Coronary artery (tissue), 2 donors: ENCODE results near the gene SEC61A2.

ENCODE experiments used
- DNase-seq: peaks from one replicate; pipeline ENCODE4 v3.0.0-alpha.2; 2017; ENCODE audit warnings: low spot score
- H3K27ac ChIP-seq, 2 donors: fragments of 200-600 bp; sonication (generic); one replicate each; pipeline ENCODE4 v1.5.1; 2016 to 2019
- H3K4me3 ChIP-seq: fragments of 200-600 bp; sonication (generic); 2 replicates; pipeline ENCODE4 v1.5.1; 2016; ENCODE audit warnings: mild to moderate bottlenecking, moderate library complexity
- TF ChIP-seq, protein P1 (sequence below): fragments of 200-600 bp; sonication (generic); IDR thresholded peaks from one replicate; pipeline ENCODE4 v1.5.1; 2019; ENCODE audit warnings: antibody characterized with exemption

The SEC61A2 gene

GRCh38 chr10:12205082-12205481 lies 75.6 kb downstream of the SEC61A2 start:
- no peak overlapping the region for H3K27ac ChIP-seq
- no peak overlapping the region for H3K4me3 ChIP-seq
- no peak for DNase-seq
- TF ChIP-seq, protein P1, sequence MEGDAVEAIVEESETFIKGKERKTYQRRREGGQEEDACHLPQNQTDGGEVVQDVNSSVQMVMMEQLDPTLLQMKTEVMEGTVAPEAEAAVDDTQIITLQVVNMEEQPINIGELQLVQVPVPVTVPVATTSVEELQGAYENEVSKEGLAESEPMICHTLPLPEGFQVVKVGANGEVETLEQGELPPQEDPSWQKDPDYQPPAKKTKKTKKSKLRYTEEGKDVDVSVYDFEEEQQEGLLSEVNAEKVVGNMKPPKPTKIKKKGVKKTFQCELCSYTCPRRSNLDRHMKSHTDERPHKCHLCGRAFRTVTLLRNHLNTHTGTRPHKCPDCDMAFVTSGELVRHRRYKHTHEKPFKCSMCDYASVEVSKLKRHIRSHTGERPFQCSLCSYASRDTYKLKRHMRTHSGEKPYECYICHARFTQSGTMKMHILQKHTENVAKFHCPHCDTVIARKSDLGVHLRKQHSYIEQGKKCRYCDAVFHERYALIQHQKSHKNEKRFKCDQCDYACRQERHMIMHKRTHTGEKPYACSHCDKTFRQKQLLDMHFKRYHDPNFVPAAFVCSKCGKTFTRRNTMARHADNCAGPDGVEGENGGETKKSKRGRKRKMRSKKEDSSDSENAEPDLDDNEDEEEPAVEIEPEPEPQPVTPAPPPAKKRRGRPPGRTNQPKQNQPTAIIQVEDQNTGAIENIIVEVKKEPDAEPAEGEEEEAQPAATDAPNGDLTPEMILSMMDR: no peak

DNA sequence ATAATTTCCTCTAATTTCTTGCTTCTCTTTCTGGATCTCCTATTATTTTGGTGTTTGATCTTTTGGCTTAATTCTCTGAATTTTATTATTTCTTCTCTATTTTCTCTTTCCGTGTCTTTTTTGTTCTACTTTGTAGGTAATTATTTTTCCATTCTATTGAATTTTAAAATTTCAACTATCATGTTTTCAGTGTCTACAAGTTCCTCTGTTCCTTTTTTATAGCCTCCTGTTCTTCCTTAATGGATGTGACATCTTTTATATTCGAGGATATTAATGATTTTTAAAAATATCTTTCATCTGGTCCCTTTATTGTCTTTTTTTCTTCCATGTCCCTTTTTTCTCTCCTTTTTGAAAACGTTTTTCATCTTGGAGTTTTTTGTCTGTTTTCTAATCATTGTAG lies 77.6 kb downstream of the SEC61A2 start:
- no peak overlapping the region for H3K27ac ChIP-seq
- H3K4me3 ChIP-seq: no peak overlapping the region
- TF ChIP-seq, protein P1: no peak
- DNase-seq: no peak

DNA sequence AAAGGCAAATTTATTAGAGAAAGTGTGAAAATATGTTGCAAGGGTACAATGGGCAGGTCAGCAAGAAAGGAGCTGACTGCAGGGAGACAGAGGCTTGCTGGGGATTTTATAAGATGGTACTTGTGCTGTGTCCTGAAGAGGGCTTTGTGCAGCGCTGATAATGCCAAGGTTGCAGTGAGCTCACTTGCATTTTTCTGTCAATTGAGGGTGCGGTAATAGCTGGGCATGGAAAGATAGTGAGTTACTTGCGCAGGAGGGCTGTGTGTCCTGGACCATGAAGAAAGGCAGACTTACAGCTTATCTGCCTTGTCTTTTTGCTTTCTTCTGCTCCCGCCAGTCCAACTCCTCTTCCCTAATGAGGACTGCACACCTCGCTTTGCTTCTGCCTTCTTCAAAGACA lies 79.0 kb downstream of the SEC61A2 start:
- no peak overlapping the region for H3K27ac ChIP-seq
- H3K4me3 ChIP-seq: no peak overlapping the region
- no peak for DNase-seq
- TF ChIP-seq, protein P1: no peak

GRCh38 chr10:12212454-12212853 lies 83.0 kb downstream of the SEC61A2 start:
- no peak for DNase-seq
- H3K27ac ChIP-seq: no peak overlapping the region
- TF ChIP-seq, protein P1: no peak
- H3K4me3 ChIP-seq: no peak overlapping the region

DNA sequence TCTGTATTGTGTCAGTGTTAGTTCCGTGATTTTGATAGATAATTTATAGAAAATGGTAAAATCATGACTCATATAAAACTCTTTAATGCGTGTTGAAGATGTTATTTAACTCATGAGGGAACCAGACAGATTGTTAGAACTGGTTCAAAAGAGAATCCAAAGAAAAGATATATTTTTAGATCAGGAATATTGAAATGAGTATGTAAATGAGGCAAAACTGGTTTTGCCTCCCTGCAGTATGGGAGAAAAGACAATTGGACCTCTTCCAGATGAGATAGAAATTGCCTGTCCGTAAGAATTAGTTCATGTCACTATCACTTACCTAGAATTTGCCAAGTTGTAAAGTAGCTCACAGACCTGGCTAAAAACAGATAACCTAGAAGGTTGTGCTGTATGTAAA lies 84.1 kb downstream of the SEC61A2 start:
- TF ChIP-seq, protein P1: no peak
- no peak overlapping the region for H3K27ac ChIP-seq
- H3K4me3 ChIP-seq: no peak overlapping the region
- no peak for DNase-seq

DNA sequence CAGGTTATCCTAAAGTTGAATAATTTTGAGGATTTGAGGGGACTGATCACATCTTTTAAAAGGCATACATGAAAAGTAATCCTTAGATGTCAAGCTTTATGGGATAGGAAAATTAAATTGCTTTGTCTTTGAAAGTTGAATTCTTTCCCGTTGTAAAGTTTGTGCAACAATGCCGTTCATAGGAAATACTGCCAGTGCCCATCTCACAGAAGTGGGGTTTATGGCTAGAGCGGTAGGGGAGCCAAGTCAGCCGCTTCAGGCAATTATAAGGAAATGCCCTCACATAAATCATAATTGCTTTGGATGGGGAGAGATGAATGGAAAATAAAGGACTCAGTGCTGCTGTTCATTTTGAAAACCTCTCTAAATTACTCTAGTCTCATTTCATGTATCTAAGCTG lies 84.6 kb downstream of the SEC61A2 start:
- no peak overlapping the region for H3K27ac ChIP-seq
- TF ChIP-seq, protein P1: no peak
- no peak for DNase-seq
- H3K4me3 ChIP-seq: no peak overlapping the region

GRCh38 chr10:12214763-12215218 lies 85.3 kb downstream of the SEC61A2 start:
- no peak for DNase-seq
- TF ChIP-seq, protein P1: peak; percentile 43
- H3K4me3 ChIP-seq: peak overlapping the region; percentile 36

More at GRCh38 chr10:12214763-12215218, 85.3 kb downstream of the SEC61A2 start:
- H3K27ac ChIP-seq: peak overlapping the region; percentile 43 to 44
